Activated naive CD8-positive, alpha-beta T cell treated with anti-CD3 and anti-CD28 coated beads for 36 hours (primary cell): ENCODE data around the gene PNPO. TPM values are rescaled to one million over a fixed set of nuclear protein-coding genes. Genes with fewer than 3 reads are reported as not detected.

Experiments
- DNase-seq: peaks from one replicate; pipeline ENCODE4 v3.0.0; 2021
- H3K27ac Mint-ChIP-seq: one replicate; pipeline ENCODE4 v1.8.0; 2022; ENCODE audit warnings: mild to moderate bottlenecking, moderate library complexity, mixed read lengths
- H3K27me3 Mint-ChIP-seq: one replicate; pipeline ENCODE4 v1.8.0; 2022; ENCODE audit warnings: mild to moderate bottlenecking, mixed read lengths
- H3K36me3 Mint-ChIP-seq: one replicate; pipeline ENCODE4 v1.8.0; 2021; ENCODE audit warnings: mild to moderate bottlenecking, mixed read lengths
- H3K4me1 Mint-ChIP-seq: one replicate; pipeline ENCODE4 v1.8.0; 2021; ENCODE audit warnings: mixed read lengths
- H3K4me3 Mint-ChIP-seq: one replicate; pipeline ENCODE4 v1.8.0; 2022; ENCODE audit warnings: mild to moderate bottlenecking, moderate library complexity, mixed read lengths
- H3K9me3 Mint-ChIP-seq: one replicate; pipeline ENCODE4 v1.8.0; 2022; ENCODE audit warnings: mixed read lengths
- total RNA-seq, 2 experiments: library from RNA; stranded (reverse); gene quantifications; one replicate each; pipeline ENCODE4 v1.2.3, GENCODE V29; 2021

Gene PNPO
- total RNA-seq, 2 experiments from 2014 or later = 56.1 to 61.1 TPM

DNA sequence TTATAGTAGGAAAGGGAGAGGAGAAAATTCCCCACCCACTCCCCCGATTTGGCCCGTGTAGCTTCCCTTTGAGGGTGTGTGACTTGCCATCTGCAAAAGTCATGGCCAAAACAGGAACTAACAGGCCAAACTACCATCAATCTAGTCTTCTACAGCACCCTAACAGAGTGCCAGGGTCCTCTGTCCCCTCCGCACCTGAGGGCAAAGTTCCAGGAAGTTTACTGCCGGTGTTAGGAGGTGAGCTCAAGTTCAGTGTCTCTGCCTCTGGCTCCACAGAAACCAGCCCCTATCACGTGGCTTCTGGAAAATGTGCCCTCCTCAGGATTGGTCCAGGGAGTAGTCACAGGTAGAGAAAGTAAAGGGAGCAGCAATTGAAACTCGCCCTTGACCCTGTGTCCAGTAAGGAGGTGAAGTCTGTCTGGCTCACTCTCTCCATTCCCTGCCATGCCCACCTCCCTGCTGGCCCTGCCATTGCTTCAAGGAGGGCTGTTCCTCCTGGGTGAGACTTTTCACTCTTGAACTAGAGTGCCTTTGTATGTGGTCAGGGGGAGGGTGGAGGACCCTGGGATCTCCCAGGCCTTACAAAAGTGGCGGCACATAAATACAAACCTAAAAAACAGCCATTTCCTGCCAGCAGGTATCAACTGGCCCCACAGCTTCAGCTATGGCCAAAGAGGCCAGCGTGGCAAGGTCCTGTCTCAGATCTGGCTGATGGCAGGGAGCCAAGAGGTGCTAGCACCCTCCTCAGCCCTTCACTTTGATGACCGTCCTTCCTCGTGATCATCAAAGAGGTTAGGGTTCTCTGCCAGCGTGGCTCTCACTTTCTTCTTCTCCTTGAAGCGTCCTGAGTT is 11.0 kb downstream of the PNPO start:
- peaks cover 17% of the 10 kb centered on the region for H3K4me1 Mint-ChIP-seq

DNA sequence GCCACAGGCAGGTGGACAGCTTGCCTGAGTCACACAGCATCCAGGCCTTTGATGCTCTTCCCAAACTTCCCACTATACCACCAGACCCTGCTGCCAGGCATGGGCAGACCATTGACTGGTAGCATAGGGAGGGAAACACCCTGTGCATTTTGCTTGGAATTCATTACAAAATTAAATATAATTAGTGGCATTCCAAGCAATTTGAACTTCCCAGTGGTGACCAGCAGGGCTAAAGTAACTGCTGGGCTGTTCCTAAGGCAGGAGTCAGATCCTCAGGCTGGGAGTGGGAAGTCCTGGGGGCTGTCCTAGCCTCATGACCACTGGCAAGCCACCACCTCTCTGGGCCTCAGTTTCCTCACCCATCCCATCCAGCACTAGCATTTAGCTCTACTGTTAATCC is 12.5 kb downstream of the PNPO start:
- DNase-seq = no peak
- Mint-ChIP-seq H3K4me3 (no peak overlapping the region), H3K9me3 (no peaks in the 10 kb centered on the region), H3K4me1 (peaks cover 13% of the 10 kb centered on the region), H3K27ac (no peak overlapping the region), H3K27me3 (no peaks in the 10 kb centered on the region), H3K36me3 (peaks cover 5% of the 10 kb centered on the region)

More for the DNA sequence above, 11.0 kb downstream of the PNPO start:
- Mint-ChIP-seq H3K9me3 (no peaks in the 10 kb centered on the region), H3K36me3 (peaks cover 12% of the 10 kb centered on the region), H3K4me3 (no peak overlapping the region), H3K27me3 (no peaks in the 10 kb centered on the region), H3K27ac (peak overlapping the region; percentile 38)
- no peak for DNase-seq

DNA sequence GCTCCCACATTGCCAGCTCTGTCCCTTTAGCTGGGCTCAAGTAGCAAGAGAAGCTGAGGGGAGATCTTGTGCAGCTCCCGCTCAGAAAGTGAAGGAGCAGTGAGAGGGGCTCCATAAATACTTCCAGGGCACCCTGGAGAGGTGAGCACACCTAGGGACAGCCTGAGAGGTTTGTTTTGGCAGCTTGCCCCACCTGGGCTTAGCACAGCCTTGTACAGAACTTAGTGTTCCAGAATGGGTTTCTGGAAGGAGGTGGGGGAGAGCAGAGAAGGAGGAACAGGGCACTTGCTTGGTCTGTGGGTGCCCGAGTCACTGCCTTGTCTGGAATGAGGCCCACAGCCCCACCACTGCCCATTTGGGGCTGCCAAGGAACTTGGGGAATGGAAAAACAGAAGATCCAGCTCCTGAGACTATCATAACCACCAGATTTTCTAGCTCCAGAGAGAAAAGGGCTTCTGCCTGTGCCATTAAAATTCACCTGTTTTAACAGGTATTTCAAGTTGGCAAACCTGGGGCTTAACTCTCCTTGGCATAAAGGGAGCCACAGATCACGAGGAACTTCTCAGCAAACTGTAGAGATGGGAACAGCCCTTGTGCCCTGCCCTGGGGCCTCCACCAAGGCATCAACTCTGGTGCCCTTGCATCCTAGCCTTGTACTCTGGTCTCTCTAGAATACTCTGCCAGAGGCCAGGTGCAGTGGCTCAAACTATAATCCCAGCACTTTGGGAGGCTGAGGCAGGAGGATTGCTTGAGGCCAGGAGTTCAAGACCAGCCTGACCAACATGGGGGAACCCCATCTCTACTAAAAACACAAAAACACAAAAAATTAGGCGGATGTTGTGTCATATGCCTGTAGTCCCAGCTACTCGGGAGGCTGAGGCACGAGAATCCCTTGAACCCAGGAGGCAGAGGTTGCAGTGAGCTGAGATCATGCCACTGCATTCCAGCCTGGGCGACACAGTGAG is 14.4 kb downstream of the PNPO start:
- H3K27me3 Mint-ChIP-seq = no peaks in the 10 kb centered on the region
- H3K4me3 Mint-ChIP-seq = no peak overlapping the region
- no peak overlapping the region for H3K27ac Mint-ChIP-seq
- DNase-seq = no peak
- peaks cover 3% of the 10 kb centered on the region for H3K36me3 Mint-ChIP-seq
- H3K4me1 Mint-ChIP-seq = no peaks in the 10 kb centered on the region
- no peaks in the 10 kb centered on the region for H3K9me3 Mint-ChIP-seq

DNA sequence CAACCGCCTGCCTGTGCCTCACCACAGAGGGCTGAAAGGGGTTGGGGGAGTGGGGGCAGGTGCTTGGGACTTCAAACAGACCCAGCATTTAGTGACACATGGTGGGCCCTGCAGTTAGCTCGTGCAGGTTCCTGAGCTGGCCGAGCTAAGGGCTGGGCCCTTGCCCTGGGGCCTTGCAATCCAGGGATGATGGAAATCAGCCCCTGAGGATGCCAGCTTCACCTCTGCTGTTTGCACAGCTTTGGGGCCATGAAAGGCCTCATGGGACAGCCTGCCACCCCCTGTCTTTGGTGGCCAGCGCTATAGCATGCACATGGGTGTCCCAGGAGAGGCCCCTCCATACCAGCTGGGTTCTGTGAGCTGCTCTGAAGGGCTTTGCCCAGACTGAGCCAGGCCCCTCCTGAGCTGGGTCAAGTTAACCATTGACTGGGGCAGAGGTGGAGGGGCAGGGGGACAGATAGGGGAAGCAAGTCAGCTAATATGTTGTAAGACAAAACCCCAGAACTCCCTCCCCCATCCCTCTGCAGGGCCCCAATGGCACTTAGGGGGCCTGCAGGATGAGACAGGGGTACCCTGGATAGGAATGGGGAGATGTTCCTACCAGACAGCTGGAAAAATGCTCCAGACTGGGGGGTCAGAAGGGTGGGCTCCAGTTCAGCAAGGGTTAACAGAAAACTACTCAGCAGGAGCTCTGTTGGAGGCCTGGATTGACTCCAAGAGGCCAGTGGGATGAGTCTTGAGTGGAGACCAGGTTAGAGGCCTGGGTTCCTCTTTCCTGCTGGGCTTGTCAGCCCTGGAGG is 15.6 kb downstream of the PNPO start:
- H3K4me3 Mint-ChIP-seq = no peak overlapping the region
- no peaks in the 10 kb centered on the region for H3K27me3 Mint-ChIP-seq
- peaks cover 3% of the 10 kb centered on the region for H3K36me3 Mint-ChIP-seq
- no peaks in the 10 kb centered on the region for H3K4me1 Mint-ChIP-seq
- no peaks in the 10 kb centered on the region for H3K9me3 Mint-ChIP-seq
- no peak for DNase-seq
- H3K27ac Mint-ChIP-seq = no peak overlapping the region

DNA sequence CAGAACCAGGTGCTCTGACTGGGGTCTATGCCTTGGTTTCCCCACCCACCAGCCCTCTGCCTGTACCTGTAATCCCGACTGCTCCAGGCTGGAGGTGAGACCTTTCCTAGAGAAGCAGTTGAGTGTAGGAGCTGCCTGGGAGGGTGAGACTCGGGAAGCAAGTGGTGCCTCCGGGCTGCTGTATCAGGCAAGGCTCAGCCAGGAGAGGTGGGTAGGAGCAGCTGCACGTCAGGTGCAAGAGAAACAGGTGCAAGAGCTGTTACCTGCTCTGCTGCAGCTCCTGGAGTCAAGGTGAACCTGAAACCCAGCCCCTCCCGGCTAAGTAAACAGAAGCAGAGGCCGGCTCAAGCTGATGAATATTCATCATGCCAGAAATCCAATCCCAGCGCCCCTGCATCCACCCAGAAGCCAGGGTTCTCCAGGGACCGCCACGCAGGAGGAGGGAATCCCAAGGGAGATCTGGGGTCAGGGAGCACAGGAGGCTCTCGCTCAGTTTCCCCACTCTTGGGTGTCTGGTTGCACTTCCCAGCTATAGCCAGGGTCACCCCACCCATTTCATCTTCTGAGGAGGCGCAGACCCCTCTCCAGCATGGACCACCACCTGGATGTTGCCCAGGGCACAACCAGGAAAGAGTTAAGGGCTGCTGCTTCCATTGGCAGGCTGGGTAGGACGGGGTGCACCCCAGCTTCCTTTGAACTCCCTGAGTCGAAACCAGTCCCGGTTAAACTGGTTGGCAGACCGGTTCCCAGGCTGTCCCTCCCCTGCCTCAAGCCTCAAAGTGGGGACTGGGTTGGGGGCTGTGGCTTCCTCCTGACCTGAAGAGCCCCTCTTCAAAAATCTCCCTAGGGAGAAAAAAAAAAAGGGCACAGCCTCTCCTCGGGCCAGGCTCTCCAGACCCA is 16.5 kb downstream of the PNPO start, which contains the start of gene PRR15L:
Gene PRR15L, minus strand, starts transcription at position 293 of the 900 bp plus-strand sequence. CDS start 4,649 bp downstream, outside the sequence.
- Mint-ChIP-seq H3K9me3 (no peaks in the 10 kb centered on the region), H3K27me3 (no peaks in the 10 kb centered on the region), H3K27ac (no peak within 1 kb of the TSS), H3K4me3 (no peak within 1 kb of the TSS), H3K36me3 (peaks cover 3% of the 10 kb centered on the region), H3K4me1 (no peaks in the 10 kb centered on the region)
- DNase-seq = no peak

DNA sequence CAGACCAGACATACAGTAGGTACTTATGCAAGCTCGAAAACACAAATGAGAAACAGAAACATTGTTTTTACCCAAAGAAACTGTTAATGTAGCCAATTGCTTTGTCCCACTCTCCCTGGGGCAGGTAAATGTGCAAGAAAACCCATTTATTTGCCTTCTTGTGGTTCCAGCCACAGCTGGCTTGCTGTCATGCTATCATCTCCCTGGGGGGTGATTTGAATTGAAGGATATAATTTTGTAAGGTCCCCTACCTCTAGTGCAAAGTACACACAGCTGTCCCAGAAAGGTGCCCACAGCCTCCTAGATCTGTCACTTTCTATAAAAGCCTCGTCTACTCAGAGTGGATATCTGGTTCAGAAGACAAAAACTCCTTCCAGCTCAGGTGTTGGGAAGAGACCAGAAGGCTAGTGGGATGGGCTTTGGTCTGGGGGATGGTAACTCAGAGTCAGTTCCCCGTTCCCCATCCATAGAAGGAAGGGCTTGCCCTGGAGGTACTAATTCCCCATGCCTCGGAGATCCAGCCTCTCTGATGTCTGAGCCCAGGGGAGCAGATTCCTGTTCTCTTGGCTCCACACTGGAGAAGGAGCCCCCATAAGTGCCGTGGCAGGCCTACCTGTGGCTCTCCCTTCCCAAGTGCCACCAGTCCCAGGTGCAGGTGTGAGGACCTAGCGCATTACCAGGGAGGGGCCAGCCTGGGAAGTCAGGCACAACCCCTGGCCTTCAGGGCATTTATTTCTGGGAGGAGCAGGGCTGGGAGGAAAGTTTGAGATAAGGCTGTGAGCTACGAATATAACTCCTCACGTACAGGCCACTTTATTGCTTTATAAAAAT is 18.7 kb downstream of the PNPO start:
- no peaks in the 10 kb centered on the region for H3K27me3 Mint-ChIP-seq
- H3K36me3 Mint-ChIP-seq = peaks cover 2% of the 10 kb centered on the region
- no peaks in the 10 kb centered on the region for H3K4me1 Mint-ChIP-seq
- no peak for DNase-seq
- H3K4me3 Mint-ChIP-seq = no peak overlapping the region
- H3K9me3 Mint-ChIP-seq = no peaks in the 10 kb centered on the region
- H3K27ac Mint-ChIP-seq = no peak overlapping the region

DNA sequence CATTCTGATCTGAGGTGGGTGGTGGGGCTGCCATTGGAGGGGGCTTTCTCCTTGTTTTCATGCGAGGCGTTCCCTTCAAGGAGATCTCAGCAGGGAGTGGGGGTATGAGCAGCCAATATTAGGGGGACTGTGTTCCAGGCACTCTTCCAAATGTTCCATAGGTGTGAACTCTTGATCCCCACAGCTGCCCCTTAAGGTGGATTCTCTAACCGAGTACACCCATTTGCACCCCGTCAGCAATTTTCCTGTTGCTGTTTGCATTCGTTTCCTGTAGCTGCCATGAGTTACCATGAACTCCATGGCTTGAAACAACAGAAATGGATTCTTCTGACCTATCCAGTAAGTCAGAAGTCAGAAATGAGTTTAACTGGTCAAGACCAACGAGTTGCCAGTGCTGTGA is 20.0 kb downstream of the PNPO start:
- Mint-ChIP-seq H3K27ac (no peak overlapping the region), H3K9me3 (no peaks in the 10 kb centered on the region), H3K36me3 (peaks cover 2% of the 10 kb centered on the region), H3K27me3 (no peaks in the 10 kb centered on the region), H3K4me1 (no peaks in the 10 kb centered on the region), H3K4me3 (no peak overlapping the region)
- no peak for DNase-seq

DNA sequence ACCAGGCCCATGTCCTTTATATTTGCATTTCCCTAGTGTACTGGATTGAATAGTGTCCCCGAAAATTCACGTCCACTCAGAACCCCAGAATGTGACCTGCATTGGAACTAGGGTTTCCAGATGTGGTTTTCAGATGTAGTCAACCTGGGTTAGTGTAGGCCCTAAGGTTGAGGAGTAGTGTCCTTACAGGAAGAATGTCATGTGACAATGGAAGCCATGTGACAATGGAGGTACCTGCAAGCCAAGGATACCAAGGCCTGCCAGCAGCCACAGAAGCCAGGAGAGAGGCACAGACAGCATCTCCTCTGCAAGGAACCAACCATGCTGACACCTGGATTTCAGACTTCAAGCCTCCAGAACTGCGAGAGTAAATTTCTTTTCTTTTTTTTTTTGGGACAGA is 21.5 kb downstream of the PNPO start:
- Mint-ChIP-seq H3K36me3 (peaks cover 2% of the 10 kb centered on the region), H3K27ac (no peak overlapping the region), H3K4me1 (no peaks in the 10 kb centered on the region), H3K4me3 (no peak overlapping the region), H3K9me3 (no peaks in the 10 kb centered on the region), H3K27me3 (no peaks in the 10 kb centered on the region)
- no peak for DNase-seq

DNA sequence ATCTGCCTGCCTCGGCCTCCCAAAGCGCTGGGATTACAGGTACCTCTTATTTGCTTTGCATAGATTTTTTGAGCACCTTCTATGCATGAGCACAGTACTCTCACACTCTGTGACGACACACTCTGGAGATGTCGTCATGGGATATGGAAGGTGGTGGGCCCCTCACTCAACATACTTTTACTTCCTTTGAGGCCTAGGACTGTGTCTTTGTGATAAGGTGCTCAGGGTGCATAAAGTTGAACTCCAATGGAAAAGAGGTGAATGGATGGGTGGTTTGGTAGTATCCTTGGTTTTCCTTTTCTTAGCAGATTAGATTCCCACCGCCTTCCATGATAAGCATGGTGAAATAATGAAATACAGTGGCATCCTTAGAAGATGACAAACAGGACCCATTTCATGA is 23.5 kb downstream of the PNPO start:
- peaks cover 2% of the 10 kb centered on the region for H3K36me3 Mint-ChIP-seq
- no peaks in the 10 kb centered on the region for H3K27me3 Mint-ChIP-seq
- no peaks in the 10 kb centered on the region for H3K9me3 Mint-ChIP-seq
- DNase-seq = no peak
- H3K27ac Mint-ChIP-seq = no peak overlapping the region
- no peaks in the 10 kb centered on the region for H3K4me1 Mint-ChIP-seq
- no peak overlapping the region for H3K4me3 Mint-ChIP-seq

DNA sequence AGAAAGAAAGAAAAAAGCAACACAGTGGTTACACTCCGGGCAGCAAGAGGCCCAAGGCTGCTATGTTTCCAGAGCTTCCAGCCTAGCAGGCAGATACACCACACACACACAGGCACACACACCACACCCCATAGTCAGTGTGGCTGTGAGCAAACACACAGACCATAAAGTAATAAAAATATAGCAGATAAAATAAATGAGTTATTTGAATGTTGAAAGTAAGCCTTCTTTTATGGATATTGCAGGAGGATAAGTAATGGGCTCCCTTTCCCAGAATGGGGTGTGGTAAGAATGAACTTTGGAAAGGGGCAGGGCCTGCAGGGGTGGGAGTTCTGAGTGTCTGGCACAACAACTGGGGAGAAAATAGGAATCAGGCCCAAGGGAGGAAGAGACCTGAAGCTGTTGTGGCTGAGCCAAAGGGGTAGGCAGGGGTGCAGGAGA is 24.7 kb downstream of the PNPO start:
- Mint-ChIP-seq H3K4me3 (no peak overlapping the region), H3K36me3 (peaks cover 4% of the 10 kb centered on the region), H3K9me3 (no peaks in the 10 kb centered on the region), H3K27ac (no peak overlapping the region), H3K27me3 (no peaks in the 10 kb centered on the region), H3K4me1 (peaks cover 6% of the 10 kb centered on the region)
- DNase-seq = no peak

DNA sequence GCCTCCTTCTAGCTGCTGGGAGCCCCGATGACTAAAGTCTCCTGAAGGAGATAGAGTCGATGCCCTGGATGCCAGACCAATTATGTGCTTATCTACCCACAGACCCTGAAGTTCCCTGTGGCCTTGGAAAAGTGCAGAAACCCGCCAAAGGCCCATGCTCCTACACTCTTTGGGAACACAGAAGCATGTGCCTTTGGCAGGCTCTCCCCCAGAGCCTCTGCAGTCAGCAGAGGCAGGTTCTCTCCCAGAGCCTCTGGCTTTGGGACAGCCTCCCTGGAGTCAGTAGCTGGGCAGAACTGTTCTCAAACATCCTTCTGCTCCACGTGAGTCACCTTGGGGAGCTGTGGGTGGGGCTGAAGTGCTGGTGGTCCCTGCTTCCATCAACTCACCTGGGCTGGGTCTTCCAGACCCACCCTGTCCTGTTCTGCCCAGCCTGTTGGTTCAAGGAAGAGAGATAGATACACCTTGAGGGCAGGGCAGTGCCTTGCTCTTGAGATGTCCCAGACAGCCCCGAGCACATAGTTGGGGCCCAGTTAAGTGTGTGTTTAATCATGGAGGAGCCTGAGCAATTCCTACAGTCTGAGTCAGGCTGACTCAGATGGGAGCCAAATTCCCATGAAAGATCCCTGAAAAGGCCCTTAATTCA is 26.4 kb downstream of the PNPO start:
- H3K4me1 Mint-ChIP-seq = peaks cover 16% of the 10 kb centered on the region
- H3K27ac Mint-ChIP-seq = no peak overlapping the region
- H3K9me3 Mint-ChIP-seq = no peaks in the 10 kb centered on the region
- H3K4me3 Mint-ChIP-seq = no peak overlapping the region
- no peaks in the 10 kb centered on the region for H3K27me3 Mint-ChIP-seq
- H3K36me3 Mint-ChIP-seq = peaks cover 4% of the 10 kb centered on the region
- no peak for DNase-seq

DNA sequence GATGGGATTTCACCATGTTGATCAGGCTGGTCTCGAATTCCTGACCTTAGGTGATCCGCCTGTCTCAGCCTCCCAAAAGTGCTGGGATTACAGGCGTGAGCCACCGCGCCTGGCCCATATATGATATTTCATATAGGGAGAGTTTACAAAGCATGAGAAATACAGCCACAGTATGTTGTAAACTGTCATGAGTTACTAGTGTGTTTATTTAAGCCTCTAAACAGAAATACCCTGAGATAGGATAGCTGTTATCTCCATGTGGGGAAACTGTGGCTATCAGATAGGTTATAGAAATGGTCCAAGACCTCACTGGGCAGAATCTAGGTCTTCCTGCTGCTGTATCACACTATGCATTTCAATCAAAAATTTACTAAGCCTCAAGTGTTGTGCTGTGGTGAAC is 27.5 kb downstream of the PNPO start:
- peaks cover 3% of the 10 kb centered on the region for H3K36me3 Mint-ChIP-seq
- no peaks in the 10 kb centered on the region for H3K27me3 Mint-ChIP-seq
- DNase-seq = no peak
- no peaks in the 10 kb centered on the region for H3K9me3 Mint-ChIP-seq
- no peak overlapping the region for H3K4me3 Mint-ChIP-seq
- peaks cover 22% of the 10 kb centered on the region for H3K4me1 Mint-ChIP-seq
- H3K27ac Mint-ChIP-seq = no peak overlapping the region
